ENCODE results near the gene PCDHB2.

DNA sequence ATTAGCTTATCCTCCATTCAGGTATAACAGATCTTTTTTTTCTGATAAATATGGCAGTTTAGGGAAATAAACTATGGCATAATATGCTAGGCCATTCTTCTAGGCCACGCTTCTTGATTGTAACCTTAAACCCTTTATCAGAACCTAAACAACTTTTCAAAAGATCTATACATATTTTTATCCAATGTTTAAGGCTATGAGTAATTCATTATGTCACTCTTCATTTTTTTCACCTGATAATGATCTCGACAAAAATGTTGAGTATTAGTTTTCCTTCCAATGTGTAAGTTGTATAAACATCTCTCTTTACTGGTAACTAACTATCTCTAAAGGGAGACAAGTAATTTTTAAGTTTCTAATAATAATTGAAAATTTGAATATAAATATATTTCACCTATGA, 24.8 kb downstream of the PCDHB2 start:
- no peak for TF ChIP-seq CTCF (conservative IDR thresholded peaks at IDR 0.05; ENCODE audit: low read length)
- TF ChIP-seq EZH2phosphoT487 (IDR thresholded peaks at IDR 0.05; ENCODE audit: borderline replicate concordance) = no peak
